Prostate gland (tissue), 2 donors: ENCODE measurements around the gene PPY. TPM values are rescaled to one million over a fixed set of nuclear protein-coding genes. Genes with fewer than 3 reads are reported as not detected.

Source experiments
- DNase-seq: peaks from one replicate; pipeline ENCODE4 v3.0.0-alpha.2; 2019; ENCODE audit warnings: low spot score
- H3K27ac ChIP-seq, 2 donors: fragments of 200-600 bp; sonication (generic); 2 replicates each; pipeline ENCODE4 v1.5.1; 2017 to 2019
- H3K27me3 ChIP-seq: fragments of 200-600 bp; sonication (generic); replicated peaks from 2 replicates; pipeline ENCODE4 v1.5.1; 2019; ENCODE audit not compliant: insufficient read depth
- H3K36me3 ChIP-seq, 2 donors: fragments of 200-600 bp; sonication (generic); 1 replicate in 1 of 2; 2 replicates in 1 of 2; pipeline versions ENCODE4 v1.5.1 to v1.8.1; 2017 to 2019
- H3K4me1 ChIP-seq: fragments of 200-600 bp; sonication (generic); replicated peaks from 2 replicates; pipeline ENCODE4 v1.5.1; 2019
- H3K4me3 ChIP-seq, 2 donors: fragments of 200-600 bp; sonication (generic); 2 replicates each; pipeline ENCODE4 v1.5.1; 2017 to 2019
- H3K9me3 ChIP-seq: fragments of 200-600 bp; sonication (generic); 2 replicates; pipeline ENCODE4 v1.5.1; 2017
- CTCF ChIP-seq, 4 experiments: fragments of 200-600 bp in 2 of 4; fragments of 450-650 bp in 2 of 4; sonication (generic) in 2 of 4; IDR thresholded peaks; 1 replicate in 3 of 4; 2 replicates in 1 of 4; pipeline ENCODE4 v1.5.1; 2016 to 2019; ENCODE audit warnings: antibody characterized with exemption in 4 of 4, mild to moderate bottlenecking in 2 of 4, moderate library complexity in 2 of 4
- POLR2A ChIP-seq: fragments of 450-650 bp; IDR thresholded peaks from one replicate; pipeline ENCODE4 v1.6.1; 2016; ENCODE audit warnings: antibody characterized with exemption, mild to moderate bottlenecking
- POLR2AphosphoS5 ChIP-seq: sonication (generic); formaldehyde crosslinking; IDR thresholded peaks from one replicate; pipeline ENCODE4 v1.6.1; 2017; ENCODE audit warnings: antibody characterized with exemption
- WGBS: methylation state at CpG from one replicate; pipeline ENCODE4 v1.1.5; 2018; 5-methylcytosine and 5-hydroxymethylcytosine counted together
- intact Hi-C: fragments of 100-400 bp; cut with DNase I; formaldehyde crosslinking; loops from one replicate; pipeline ENCODE4 v1.14.2; 2022
- total RNA-seq, 2 donors: library from RNA; depleted of rRNA; stranded (reverse); fragments of >200 nt; gene quantifications; one replicate each; pipeline ENCODE4 v1.1.0, GENCODE V29; 2016

The PPY gene
- total RNA-seq, 2 donors from 2014 or later, result not detected

GRCh38 chr17:43920500-43921095, 21.7 kb downstream of the PPY start:
- Histone ChIP-seq H3K9me3 (no peaks in the 10 kb centered on the region), H3K36me3 (no peaks in the 10 kb centered on the region), H3K27me3 (no peaks in the 10 kb centered on the region), H3K4me1 (no peaks in the 10 kb centered on the region), H3K27ac (no peak overlapping the region), H3K4me3 (no peak overlapping the region)
- intact Hi-C loops, result no loop called here
- TF ChIP-seq POLR2A (no peak), POLR2AphosphoS5 (no peak), CTCF (IDR thresholded peaks at IDR 0.05) (no peak)
- DNase-seq, result no peak
- 53% methylated on average over 10 of the region's 10 CpGs for WGBS

- Histone ChIP-seq H3K27me3 (no peaks in the 10 kb centered on the region), H3K4me1 (no peaks in the 10 kb centered on the region), H3K36me3 (no peaks in the 10 kb centered on the region), H3K4me3 (no peak overlapping the region), H3K27ac (no peak overlapping the region), H3K9me3 (no peaks in the 10 kb centered on the region)
- no peak for DNase-seq
- 60% methylated on average over 13 of the region's 13 CpGs for WGBS
- no peak for TF ChIP-seq CTCF (IDR thresholded peaks at IDR 0.05)
- no peak for TF ChIP-seq POLR2A
- no peak for TF ChIP-seq POLR2AphosphoS5
- intact Hi-C loops, result no loop called here
Measured at GRCh38 chr17:43918026-43918389, 24.3 kb downstream of the PPY start.

GRCh38 chr17:43917348-43918025, 24.8 kb downstream of the PPY start:
- peak overlapping the region in 1 of 2 donors; percentile 12 for H3K4me3 ChIP-seq
- H3K4me1 ChIP-seq, result no peaks in the 10 kb centered on the region
- no peaks in the 10 kb centered on the region for H3K36me3 ChIP-seq
- H3K27ac ChIP-seq, result no peak overlapping the region
- TF ChIP-seq POLR2AphosphoS5 (no peak), POLR2A (no peak), CTCF (IDR thresholded peaks at IDR 0.05) (peak in 2 of 4 experiments; percentile 31)
- H3K9me3 ChIP-seq, result no peaks in the 10 kb centered on the region
- no peaks in the 10 kb centered on the region for H3K27me3 ChIP-seq
- DNase-seq, result no peak
- 19% methylated on average over 43 of the region's 43 CpGs for WGBS
- intact Hi-C loops, result no loop called here

GRCh38 chr17:43917016-43917347, 25.3 kb downstream of the PPY start:
- no peak overlapping the region for H3K4me3 ChIP-seq
- 84% methylated on average over 8 of the region's 8 CpGs for WGBS
- no peak for TF ChIP-seq CTCF (IDR thresholded peaks at IDR 0.05)
- no peak for TF ChIP-seq POLR2A
- no peak for TF ChIP-seq POLR2AphosphoS5
- no peaks in the 10 kb centered on the region for H3K9me3 ChIP-seq
- no peaks in the 10 kb centered on the region for H3K36me3 ChIP-seq
- no peak for DNase-seq
- no peak overlapping the region for H3K27ac ChIP-seq
- H3K4me1 ChIP-seq, result no peaks in the 10 kb centered on the region
- intact Hi-C loops, result no loop called here
- H3K27me3 ChIP-seq, result no peaks in the 10 kb centered on the region

- WGBS, result 70% methylated on average over 4 of the region's 4 CpGs
- intact Hi-C loops, result no loop called here
Measured at GRCh38 chr17:43916385-43916784, 25.9 kb downstream of the PPY start.

More at GRCh38 chr17:43916385-43916784, 25.9 kb downstream of the PPY start:
- no peaks in the 10 kb centered on the region for H3K9me3 ChIP-seq
- H3K36me3 ChIP-seq, result no peaks in the 10 kb centered on the region
- H3K27ac ChIP-seq, result no peak overlapping the region
- DNase-seq, result no peak
- H3K27me3 ChIP-seq, result no peaks in the 10 kb centered on the region
- H3K4me3 ChIP-seq, result no peak overlapping the region
- H3K4me1 ChIP-seq, result no peaks in the 10 kb centered on the region
- TF ChIP-seq POLR2AphosphoS5 (no peak), CTCF (IDR thresholded peaks at IDR 0.05) (no peak), POLR2A (no peak)
